ENCODE measurements around the gene TTBK1.

The TTBK1 gene

GRCh38 chr6:43254138-43254817 is 11.0 kb downstream of the TTBK1 start:
- FAIRE-seq (no peak), DNase-seq (ENCODE audit: low spot score) (no peak)

GRCh38 chr6:43254846-43255245 is 11.6 kb downstream of the TTBK1 start:
- DNase-seq (ENCODE audit: low spot score) (no peak), FAIRE-seq (no peak)

- FAIRE-seq: no peak
- DNase-seq (ENCODE audit: low spot score): no peak
Measured at GRCh38 chr6:43255408-43256054, 12.2 kb downstream of the TTBK1 start.

- no peak for DNase-seq (ENCODE audit: low spot score)
- FAIRE-seq: no peak
Measured at GRCh38 chr6:43256670-43257366, 13.5 kb downstream of the TTBK1 start.

- DNase-seq (ENCODE audit: low spot score) (no peak), FAIRE-seq (no peak)
Measured at GRCh38 chr6:43257367-43258145, 14.3 kb downstream of the TTBK1 start.

- no peak for DNase-seq (ENCODE audit: low spot score)
- FAIRE-seq: no peak
Measured at GRCh38 chr6:43258180-43258579, 14.9 kb downstream of the TTBK1 start.

GRCh38 chr6:43258807-43259686 is 15.8 kb downstream of the TTBK1 start:
- DNase-seq (ENCODE audit: low spot score) (no peak), FAIRE-seq (no peak)

GRCh38 chr6:43260791-43261190 is 17.5 kb downstream of the TTBK1 start:
- FAIRE-seq (no peak), DNase-seq (ENCODE audit: low spot score) (no peak)

GRCh38 chr6:43261198-43261597 is 17.9 kb downstream of the TTBK1 start:
- DNase-seq (ENCODE audit: low spot score) (no peak), FAIRE-seq (no peak)

GRCh38 chr6:43262000-43262779 is 18.9 kb downstream of the TTBK1 start:
- FAIRE-seq (no peak), DNase-seq (ENCODE audit: low spot score) (no peak)

- no peak for FAIRE-seq
- DNase-seq (ENCODE audit: low spot score): no peak
Measured at GRCh38 chr6:43262780-43263313, 19.6 kb downstream of the TTBK1 start.

- DNase-seq (ENCODE audit: low spot score): peak; percentile 45
- no peak for FAIRE-seq
Measured at GRCh38 chr6:43263314-43264178, 20.3 kb downstream of the TTBK1 start.

- DNase-seq (ENCODE audit: low spot score): no peak
- no peak for FAIRE-seq
Measured at GRCh38 chr6:43264599-43265145, 21.4 kb downstream of the TTBK1 start.

- DNase-seq (ENCODE audit: low spot score): no peak
- no peak for FAIRE-seq
Measured at GRCh38 chr6:43265564-43265963, 22.3 kb downstream of the TTBK1 start.

- FAIRE-seq: no peak
- no peak for DNase-seq (ENCODE audit: low spot score)
Measured at GRCh38 chr6:43267619-43268354, 24.5 kb downstream of the TTBK1 start.

- FAIRE-seq: no peak
- no peak for DNase-seq (ENCODE audit: low spot score)
Measured at GRCh38 chr6:43268355-43268700, 25.0 kb downstream of the TTBK1 start.

GRCh38 chr6:43268782-43269272 is 25.5 kb downstream of the TTBK1 start:
- FAIRE-seq: no peak

More at GRCh38 chr6:43268782-43269272, 25.5 kb downstream of the TTBK1 start:
- DNase-seq (ENCODE audit: low spot score): no peak

All from RCC 7860 (cell line).